DMS114 treated with DMSO at 0.1 percent for 48 hours (cell line): ENCODE results near the gene IGFL1.
"Not testable (repeated sequence)": the region's sequence is repeated elsewhere in the genome, so short reads cannot be mapped to it uniquely, and the experiment has no call there.

ENCODE experiments used
- DNase-seq: peaks from one replicate; lab custom pipeline; 2025; ENCODE audit not compliant: unreplicated experiment; lab: John Stamatoyannopoulos, UW

Gene IGFL1

GRCh38 chr19:46229442-46229841, at the start of gene IGFL1:
IGFL1 (plus strand) TSS chr19:46229742; CDS start chr19:46229775, 33 bp downstream.
- DNase-seq, result no peak

- no peak for DNase-seq
These were observed 48.7 kb upstream of the IGFL1 start for GRCh38 chr19:46180701-46181387.

GRCh38 chr19:46181388-46181779, 48.2 kb upstream of the IGFL1 start:
- no peak for DNase-seq

- no peak for DNase-seq
These were observed 47.1 kb upstream of the IGFL1 start for GRCh38 chr19:46182476-46182875.

- DNase-seq, result not testable (repeated sequence)
These were observed 44.5 kb upstream of the IGFL1 start for GRCh38 chr19:46184775-46185710.

DNA sequence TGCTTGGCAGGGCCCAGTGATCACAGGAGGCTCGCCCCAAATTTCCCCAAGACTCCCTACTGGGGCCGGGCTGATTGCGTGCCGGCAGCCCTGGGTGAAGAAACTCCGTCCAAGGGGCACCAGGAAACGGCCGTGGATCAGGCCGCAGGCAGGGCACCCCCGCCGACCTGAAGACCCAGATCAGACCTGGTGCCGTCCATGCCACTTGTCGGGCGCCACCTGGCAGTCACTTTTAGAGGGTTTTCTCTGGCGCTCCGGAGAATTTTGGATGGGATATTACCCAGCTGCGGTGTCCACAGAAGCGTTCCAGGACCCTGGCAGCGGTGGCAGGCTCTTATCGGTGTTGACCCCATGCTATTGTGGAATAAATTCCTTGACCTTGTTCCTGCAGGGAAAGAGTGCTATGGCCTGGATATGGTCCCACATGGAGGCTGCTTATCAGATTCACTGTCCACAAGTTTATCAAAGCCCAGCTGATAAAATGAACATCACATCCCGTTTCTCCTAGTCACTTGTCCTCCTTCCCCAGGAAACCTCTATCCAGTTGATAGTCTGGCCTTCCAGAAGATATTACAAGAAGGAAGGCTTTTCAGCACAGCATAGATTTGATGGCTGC, 43.3 kb upstream of the IGFL1 start:
- no peak for DNase-seq

- DNase-seq, result no peak
These were observed 42.8 kb upstream of the IGFL1 start for GRCh38 chr19:46186717-46187101.

DNA sequence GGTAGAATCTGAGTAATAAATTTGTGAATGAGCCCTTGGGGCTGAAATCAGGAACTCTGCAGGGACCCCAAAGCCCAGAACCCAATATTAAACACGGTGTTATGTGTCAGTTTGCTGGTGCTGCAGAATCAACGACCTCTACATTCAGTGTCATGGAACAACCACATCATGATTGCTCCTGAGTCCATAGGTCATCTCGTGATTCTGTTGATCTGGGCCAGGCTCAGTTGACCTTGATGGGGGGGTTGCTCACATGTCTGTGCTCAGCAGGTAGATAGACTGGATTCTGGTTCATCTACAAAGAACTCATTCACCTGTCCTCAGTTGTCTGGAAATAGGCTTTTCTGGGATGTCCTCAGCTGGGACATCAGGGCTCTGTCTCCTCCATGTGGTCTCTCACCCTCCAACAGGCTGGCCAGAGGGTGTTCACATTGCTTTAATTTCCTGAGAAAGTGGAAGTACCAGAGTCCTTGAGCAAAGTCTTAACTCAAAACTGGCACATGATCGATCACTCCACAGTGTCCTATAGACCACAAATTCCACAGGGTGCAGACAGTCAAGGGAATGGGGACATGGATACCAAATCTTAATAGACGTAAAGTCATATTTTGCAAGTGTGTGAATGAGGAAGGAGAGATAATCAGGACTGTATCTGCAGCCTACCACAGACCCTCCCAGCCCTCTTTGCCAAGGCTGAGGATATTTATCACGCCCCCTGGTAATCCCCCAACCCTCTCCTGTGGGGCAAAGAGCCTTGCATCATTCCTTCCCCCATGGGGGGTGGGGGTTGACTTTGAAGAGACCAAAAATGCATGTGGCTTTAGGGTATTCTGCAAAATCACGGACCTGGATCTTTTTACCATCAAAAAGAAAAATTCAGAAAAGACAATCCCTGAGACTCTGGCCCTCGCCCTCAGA, 39.3 kb upstream of the IGFL1 start:
- no peak for DNase-seq

DNA sequence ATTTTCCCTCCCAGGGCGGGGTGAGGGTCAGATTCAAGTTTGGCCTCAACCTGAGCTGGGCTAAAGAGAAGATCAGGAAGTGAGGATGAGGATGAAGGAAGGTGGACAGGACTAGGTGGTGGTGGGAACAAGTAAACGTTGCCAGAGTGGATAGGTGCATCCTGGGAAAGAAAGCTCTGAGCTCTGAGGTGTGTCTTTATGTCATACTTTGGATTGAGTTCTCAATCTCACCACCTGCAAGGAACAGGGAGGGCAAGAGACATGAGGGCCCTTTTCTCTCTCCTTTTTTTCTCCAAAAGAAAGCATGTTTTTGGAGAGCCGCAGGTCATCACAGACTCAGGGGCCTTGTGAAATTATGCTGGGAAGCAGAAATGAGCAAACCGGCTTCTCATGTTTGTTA, 38.2 kb upstream of the IGFL1 start:
- no peak for DNase-seq

- DNase-seq, result no peak
These were observed 37.6 kb upstream of the IGFL1 start for GRCh38 chr19:46191972-46192371.

GRCh38 chr19:46192626-46192991, 36.9 kb upstream of the IGFL1 start:
- not testable (repeated sequence) for DNase-seq

DNA sequence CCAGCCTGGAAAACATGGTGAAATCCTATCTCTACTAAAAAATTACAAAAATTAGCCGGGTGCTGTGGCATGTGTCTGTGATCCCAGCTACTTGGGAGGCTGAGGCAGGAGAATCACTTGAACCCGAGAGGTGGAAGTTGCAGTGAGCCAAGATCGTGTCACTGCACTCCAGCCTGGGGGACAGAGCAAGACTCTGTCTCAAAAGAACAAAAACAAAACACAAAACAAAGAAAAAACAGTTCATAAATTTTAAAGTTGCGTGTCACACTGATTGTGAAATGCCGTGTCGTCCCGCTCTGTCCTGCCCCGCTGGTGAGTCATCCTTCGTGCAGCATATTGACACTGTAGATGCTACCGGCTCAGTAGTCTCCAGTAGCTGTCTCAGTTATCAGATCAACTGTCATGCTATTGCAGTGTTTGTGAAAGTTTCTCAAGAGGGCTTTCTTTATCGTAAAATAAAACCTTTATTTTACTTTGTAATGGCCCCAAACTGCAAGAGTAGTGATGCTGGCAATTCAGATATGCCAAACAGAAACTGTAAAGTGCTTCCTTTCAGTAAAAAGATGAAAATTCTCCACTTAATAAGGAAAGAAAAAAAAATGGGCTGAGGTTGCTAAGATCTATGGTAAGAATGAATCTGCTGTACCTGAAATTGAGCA, 36.4 kb upstream of the IGFL1 start:
- no peak for DNase-seq

DNA sequence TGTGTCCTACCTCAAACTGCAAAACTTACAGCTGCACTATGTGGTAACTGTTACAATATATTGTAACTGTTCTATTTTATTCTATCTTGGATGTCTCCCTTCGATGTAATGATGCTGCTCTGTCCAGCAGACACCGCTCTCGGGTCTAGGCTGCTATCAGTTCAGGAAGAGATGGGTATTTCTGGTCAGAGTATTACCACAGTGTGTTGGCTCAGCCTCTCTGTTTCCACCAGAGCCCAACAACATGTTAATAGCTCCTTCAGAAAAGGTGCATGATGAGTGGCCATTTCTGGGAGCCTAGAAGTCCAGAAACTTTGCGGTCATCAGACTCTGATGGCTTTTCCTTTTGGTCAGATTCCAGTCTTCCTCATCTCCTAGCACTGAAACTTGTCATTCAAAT, 35.9 kb upstream of the IGFL1 start:
- DNase-seq, result no peak

DNA sequence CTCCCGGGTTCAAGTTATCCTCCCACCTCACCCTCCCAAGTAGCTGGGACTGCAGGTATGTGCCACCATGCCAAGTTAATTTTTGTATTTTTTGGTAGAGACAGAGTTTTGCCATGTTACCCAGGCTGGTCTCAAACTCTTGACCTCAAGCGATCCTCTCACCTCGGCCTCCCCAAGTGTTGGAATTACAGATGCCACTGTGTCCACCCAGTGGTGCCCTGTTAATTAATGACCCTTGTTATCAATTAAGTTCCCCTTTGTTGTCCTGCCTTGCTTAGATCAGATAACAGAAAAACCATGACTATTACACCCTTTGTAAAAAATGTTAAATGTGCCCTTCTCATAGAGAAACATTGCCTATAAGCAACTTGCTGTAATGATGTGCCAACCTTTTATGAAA, 34.4 kb upstream of the IGFL1 start:
- DNase-seq, result no peak

DNA sequence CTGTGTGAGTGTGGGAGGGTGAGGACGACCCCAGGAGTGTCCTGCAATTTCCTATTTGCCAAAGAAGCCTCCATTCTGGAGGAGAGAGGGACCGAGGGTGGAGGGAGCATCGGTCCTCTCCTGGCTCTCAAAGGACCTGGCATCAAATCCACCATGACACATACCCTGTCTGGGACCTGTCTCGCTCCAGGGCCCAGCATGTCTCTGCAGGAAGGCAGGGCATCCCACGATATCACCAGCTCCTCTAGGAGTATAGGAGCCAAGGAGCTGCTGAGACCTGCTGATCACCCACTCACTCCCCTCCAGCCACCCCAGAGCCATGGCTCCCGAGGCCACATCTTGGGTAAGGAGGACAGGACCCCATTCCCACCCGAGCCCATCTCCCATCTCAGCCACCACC, 33.6 kb upstream of the IGFL1 start:
- not testable (repeated sequence) for DNase-seq

- DNase-seq, result no peak
These were observed 33.0 kb upstream of the IGFL1 start for GRCh38 chr19:46196410-46197124.

GRCh38 chr19:46197314-46198070, 32.0 kb upstream of the IGFL1 start:
- DNase-seq, result no peak

- DNase-seq, result no peak
These were observed 30.8 kb upstream of the IGFL1 start for GRCh38 chr19:46198756-46199155.
